RPMI7951 (cell line): ENCODE data around the gene PRELP. TPM values are rescaled to one million over a fixed set of nuclear protein-coding genes. Genes with fewer than 3 reads are reported as not detected.

ENCODE experiments used
- DNase-seq: peaks from one replicate; pipeline ENCODE4 v3.0.0-alpha.2; 2012; ENCODE audit warnings: low read depth
- total RNA-seq: library from RNA; depleted of rRNA; stranded (reverse); fragments of >200 nt; shearing (Covaris generic); gene quantifications from 2 replicates; pipeline ENCODE4 v1.2.3, GENCODE V29; 2014; rRNA removed

The PRELP gene
- total RNA-seq, 1 experiment from 2014 or later = not detected

DNA sequence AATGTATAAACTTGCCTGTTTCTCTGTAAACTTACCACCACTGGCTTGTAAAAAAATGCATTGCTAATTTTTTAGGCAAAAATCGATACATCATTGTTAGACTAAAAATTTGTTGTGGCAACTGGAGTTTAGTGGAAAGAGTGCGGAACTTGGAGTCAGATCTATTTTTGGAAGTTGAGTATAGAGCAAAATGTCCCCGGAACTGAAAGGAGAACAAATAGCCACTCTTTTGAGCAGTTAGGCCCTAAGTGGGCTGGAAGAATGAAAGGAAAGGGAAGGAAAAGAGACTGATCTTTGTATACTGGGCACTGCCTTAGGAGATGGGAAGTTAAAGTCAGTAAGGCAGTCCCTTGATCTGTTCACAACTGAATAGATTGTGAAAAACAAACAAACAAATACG, 48.5 kb downstream of the PRELP start:
- DNase-seq = no peak

- no peak for DNase-seq
Measured at GRCh38 chr1:203524824-203525223, 49.2 kb downstream of the PRELP start.

DNA sequence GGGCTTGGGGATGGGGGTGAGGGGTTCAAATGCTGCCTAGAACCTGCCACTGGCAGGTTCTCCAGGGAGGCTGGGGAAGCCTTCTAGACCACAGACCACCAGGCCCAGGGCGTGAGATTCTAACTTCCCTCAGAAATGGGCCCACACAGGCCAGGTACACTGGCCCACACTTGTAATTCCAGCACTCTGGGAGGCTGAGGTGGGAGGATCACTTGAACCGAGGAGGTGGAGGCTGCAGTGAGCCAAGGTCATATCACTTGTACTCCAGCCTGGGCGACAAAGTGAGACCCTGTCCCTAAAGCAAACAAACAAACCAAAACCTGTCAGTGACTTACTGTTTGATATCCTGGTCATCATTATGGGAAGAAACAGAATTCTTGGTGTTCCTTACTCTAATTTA, 50.1 kb downstream of the PRELP start:
- DNase-seq = no peak

DNA sequence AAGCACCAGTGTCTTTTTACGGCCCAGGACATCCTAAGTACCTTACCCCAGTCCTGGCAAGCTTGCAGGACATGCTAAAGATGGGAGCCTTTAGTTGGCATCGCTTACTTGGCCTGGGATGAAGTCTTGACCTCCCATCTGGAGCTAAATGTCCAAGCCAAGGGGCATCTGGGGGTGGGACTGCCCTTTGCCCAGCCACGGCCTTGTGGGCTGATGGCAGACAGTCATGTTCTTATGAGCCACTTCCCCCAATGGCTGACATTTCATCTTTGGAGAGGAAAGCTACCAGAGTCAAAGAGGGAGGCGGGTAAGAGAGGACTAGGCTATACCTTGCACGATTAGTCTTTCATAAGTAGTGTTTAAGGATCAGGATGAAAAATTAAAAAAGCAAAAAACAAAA, 50.5 kb downstream of the PRELP start:
- no peak for DNase-seq

GRCh38 chr1:203526572-203526971, 51.0 kb downstream of the PRELP start:
- DNase-seq = peak; percentile 77

- DNase-seq = no peak
Measured at GRCh38 chr1:203527013-203527412, 51.4 kb downstream of the PRELP start.

- no peak for DNase-seq
Measured at GRCh38 chr1:203528063-203528462, 52.5 kb downstream of the PRELP start.

DNA sequence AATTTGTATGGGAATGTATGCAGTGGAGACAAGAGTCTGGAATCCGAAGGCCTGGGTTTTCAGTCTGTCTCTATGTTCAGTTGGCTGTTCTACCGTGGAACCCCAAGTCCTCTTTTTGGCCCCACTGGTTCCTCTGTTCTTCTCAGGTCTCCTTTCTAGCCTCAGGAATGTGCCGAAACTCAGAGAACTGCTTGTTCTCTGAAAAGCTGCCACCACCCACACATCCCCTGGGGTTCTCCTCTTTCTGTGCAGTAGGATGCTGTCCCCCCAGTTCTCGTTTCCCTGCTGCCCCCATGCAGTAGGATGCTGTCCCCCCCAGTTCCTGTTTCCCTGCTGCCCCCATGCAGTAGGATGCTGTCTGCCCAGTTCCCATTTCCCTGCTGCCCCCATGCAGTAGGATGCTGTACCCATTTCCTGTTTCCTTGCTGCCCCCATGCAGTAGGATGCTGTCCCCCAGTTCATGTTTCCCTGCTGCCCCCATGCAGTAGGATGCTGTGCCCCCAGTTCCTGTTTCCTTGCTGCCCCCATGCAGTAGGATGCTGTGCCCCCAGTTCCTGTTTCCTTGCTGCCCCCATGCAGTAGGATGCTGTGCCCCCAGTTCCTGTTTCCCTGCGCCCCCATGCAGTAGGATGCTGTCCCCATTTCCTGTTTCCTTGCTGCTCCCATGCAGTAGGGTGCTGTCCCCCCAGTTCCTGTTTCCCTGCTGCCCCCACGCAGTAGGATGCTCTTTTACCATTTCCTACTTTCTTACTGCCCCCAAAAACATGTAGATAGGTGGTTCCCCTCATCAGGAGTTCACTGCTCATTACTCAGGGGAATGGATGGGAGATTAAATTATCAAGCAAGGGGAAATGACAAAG, 53.6 kb downstream of the PRELP start:
- DNase-seq = no peak

GRCh38 chr1:203531063-203531462, 55.5 kb downstream of the PRELP start:
- no peak for DNase-seq

- no peak for DNase-seq
Measured at GRCh38 chr1:203534012-203534411, 58.4 kb downstream of the PRELP start.

- DNase-seq = peak; percentile 93
Measured at GRCh38 chr1:203534526-203534925, 58.9 kb downstream of the PRELP start.

DNA sequence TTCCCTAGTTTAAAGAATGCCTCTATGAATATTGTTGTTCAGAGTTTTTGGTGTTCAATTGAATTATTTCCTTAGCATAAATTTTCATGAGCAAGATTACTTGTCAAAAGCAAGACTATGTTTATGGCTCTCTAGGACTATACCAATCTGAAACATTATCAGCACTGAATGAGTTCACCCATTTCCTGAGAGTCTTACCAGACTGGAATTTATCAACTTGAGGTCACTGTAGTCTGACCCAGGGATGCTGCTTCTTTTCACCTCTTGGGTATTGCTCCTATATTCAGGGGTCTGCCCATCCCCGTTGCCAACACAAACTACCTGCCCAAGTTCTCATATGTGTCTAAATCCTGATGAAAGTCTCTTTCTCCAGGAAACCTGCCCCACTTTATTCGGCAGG, 61.0 kb downstream of the PRELP start:
- no peak for DNase-seq

- DNase-seq = peak; percentile 58
Measured at GRCh38 chr1:203536980-203537455, 61.4 kb downstream of the PRELP start.

DNA sequence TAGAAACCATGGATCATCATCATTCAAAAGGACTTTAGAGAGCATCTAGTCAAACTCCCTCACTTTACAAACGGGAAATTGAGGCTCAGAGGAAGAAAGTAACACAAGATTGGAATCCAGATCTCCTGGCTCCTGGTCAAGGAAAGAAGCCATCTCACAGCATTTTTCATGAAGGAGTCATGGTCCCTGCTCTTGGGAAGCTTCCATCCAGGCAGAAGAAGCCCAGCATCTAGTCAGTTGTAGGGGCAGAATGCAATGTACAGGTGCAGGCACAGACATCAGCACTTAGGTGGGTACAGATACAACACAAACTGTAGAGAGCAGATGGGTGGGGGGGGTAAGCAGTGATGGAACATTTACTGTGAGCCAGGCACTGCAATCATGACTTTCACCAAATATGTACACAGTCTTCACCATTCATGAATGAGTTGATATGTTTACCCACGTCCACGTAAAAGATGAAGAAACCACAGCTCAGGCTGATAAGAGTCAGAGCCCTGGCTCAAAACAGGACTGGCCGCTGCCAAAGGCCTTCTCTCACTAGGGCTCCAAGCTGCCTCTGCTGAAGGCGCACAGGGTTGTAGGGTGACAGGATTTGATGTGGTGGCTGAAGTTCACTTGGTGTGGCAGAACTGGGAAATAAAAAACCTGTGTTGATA, 62.3 kb downstream of the PRELP start:
- DNase-seq = no peak

DNA sequence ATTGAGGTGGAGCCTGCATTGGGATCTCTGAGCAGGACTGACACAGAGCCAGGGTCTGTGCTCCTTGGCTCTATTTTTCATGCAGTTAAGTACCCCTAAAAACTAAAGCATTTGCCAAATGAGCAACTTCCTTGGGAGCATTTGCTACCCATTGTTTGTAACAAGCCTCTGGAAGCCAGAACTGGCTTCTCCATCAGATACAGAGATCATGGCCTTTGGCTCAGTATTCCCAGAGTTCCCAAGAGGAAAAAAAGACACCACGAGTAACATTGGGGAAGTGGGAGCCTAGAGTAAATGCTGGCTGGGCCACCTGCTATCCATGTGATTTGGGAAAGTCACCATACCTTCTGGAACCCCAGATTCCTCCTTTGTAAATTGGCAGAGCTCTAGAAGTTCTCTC, 63.1 kb downstream of the PRELP start:
- DNase-seq = no peak

DNA sequence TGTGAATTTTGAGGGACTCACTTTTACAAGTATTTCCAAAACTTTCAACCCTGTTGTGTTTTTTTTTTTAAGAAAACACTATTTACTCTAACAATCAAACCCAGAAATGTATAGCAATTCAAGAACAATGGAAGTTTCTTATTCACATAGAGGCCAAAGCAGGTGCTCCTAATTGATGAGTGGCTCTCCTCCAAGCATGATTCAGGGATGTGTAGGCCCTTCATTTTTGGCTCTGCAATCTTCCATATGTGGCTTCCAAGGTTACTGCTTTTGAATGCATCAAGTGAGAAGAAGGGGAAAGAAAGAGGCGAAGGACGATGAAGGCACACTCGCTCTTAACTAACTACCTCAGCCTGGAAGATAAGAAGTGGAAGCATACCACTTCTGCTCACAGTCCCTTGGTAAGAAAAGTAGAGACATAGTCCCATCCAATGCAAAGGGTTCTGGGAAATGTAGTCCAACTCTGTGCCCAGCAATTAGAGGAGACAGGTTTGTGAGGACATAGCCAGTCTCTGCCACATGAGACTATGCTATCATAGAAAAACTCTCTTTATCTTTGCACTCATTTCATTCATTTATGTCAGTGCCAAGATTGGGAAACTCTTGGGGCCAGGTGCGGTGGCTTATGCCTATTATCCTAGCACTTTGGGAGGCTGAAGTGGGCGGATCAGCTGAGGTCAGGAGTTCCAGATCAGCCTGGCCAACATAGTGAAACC, 64.4 kb downstream of the PRELP start:
- no peak for DNase-seq

Other genes starting within 250 kb of the PRELP start
- gene CHIT1, start 246.1 kb upstream of the PRELP start, total RNA-seq = not detected in 2 replicates
- gene BTG2, start 170.3 kb upstream of the PRELP start, total RNA-seq = 0.60 and 0.78 TPM in 2 replicates
- not detected in 2 replicates for gene FMOD, start 124.7 kb upstream of the PRELP start, total RNA-seq
- not detected in 2 replicates for gene OPTC, start 18.3 kb downstream of the PRELP start, total RNA-seq
- gene ATP2B4, start 151.0 kb downstream of the PRELP start, total RNA-seq = 30.4 and 36.5 TPM in 2 replicates